KOPT-K1 (cell line): ENCODE results near the gene ARHGEF28.

Source experiments
- H3K27ac ChIP-seq: fragments of 200-600 bp; sonication (generic); 2 replicates; pipeline ENCODE4 v1.5.1; 2016; ENCODE audit warnings: antibody characterized with exemption, mild to moderate bottlenecking, low read depth, low read length; ENCODE audit not compliant: poor library complexity, severe bottlenecking
- H3K36me3 ChIP-seq: fragments of 200-600 bp; sonication (generic); 2 replicates; pipeline ENCODE4 v1.5.1; 2017; ENCODE audit warnings: antibody characterized with exemption, mild to moderate bottlenecking, low read length, moderate library complexity; ENCODE audit not compliant: insufficient read depth
- H3K9me3 ChIP-seq: fragments of 200-600 bp; sonication (generic); 2 replicates; pipeline ENCODE4 v1.5.1; 2017; ENCODE audit warnings: antibody characterized with exemption, low read length, mild to moderate bottlenecking; ENCODE audit not compliant: insufficient read depth, poor library complexity, severe bottlenecking

ARHGEF28 gene

GRCh38 chr5:73810429-73810828, 184.4 kb downstream of the ARHGEF28 start:
- no peak overlapping the region for H3K27ac ChIP-seq
- no peaks in the 10 kb centered on the region for H3K9me3 ChIP-seq
- no peaks in the 10 kb centered on the region for H3K36me3 ChIP-seq

GRCh38 chr5:73812457-73812856, 186.5 kb downstream of the ARHGEF28 start:
- Histone ChIP-seq H3K9me3 (no peaks in the 10 kb centered on the region), H3K27ac (no peak overlapping the region), H3K36me3 (no peaks in the 10 kb centered on the region)

GRCh38 chr5:73812962-73813588, 187.1 kb downstream of the ARHGEF28 start:
- Histone ChIP-seq H3K9me3 (no peaks in the 10 kb centered on the region), H3K36me3 (no peaks in the 10 kb centered on the region), H3K27ac (no peak overlapping the region)

GRCh38 chr5:73814233-73814846, 188.3 kb downstream of the ARHGEF28 start:
- Histone ChIP-seq H3K36me3 (no peaks in the 10 kb centered on the region), H3K9me3 (no peaks in the 10 kb centered on the region), H3K27ac (no peak overlapping the region)

DNA sequence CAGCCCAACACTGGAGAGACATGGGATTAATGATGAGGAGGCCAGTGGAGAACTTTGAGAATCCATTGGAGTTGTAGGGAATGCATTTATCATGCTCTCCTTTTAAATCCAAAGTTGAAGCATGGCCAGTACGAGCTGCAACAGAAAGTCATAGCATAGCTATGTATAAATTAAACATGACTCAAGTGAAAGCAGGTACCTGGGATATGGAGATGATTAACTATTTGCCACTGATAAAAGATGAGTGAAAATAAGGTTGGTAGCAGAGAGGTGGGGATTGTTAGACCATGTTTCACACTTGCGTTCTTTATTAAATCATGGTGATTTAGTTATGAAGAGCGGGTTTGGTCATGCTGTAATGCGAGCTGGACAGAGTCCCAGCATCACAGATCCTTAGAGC, 189.6 kb downstream of the ARHGEF28 start:
- Histone ChIP-seq H3K9me3 (no peaks in the 10 kb centered on the region), H3K36me3 (no peaks in the 10 kb centered on the region), H3K27ac (no peak overlapping the region)

DNA sequence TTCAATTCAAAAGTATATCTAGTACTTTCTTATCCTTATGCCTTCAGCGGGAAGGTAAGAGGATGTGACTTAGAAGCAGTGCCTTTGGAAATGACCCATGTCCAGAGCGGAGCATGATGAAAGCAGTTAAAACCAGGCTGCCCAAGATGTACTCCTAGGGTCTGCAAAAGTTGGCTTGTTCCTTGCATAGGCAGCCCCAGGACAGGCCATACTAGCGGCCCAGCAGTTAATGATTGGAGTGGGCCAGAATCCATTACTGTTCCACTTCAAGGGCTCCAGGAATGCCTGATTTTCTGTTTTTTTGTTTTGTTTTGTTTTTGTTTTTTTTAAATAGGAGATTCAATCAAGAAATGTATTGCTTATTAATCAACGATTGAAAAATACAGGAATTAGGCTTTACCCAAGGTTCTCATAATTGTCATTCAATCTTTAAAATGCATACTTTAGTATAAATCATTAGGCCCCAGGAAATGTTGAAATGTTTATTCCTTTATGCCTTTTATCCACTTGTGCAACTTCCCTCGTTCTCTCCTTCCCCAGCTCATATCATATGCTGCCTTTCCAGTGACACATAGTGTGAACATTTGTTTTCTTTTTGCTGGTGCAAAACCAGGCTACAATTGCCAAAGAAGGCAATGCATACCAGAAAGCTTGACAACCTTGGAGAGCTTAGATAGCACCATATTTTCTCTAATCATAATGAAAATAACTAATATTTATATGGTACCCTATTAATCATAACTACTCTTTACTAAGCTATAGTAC, 190.8 kb downstream of the ARHGEF28 start:
- no peak overlapping the region for H3K27ac ChIP-seq

DNA sequence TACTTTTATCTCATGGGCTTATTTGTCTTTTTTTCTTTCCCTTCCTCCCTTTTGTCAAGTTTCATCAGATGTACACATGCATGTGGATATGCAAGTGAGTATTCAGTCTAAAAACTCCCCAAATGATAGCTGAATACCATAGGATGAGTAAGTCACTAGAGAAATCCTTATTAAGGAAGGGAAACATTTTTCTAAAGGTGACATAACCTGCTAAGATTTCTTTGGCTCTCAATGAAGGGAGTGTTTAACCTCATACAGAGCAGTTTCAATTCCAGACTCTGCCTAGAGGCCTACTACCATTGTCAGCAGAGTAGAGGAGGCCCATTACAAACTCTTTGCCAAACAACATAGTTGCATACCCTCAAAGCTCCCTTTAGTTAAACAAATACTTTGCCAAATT, 192.4 kb downstream of the ARHGEF28 start:
- H3K36me3 ChIP-seq: no peaks in the 10 kb centered on the region
- no peak overlapping the region for H3K27ac ChIP-seq
- no peaks in the 10 kb centered on the region for H3K9me3 ChIP-seq

More for the DNA sequence above, 190.8 kb downstream of the ARHGEF28 start:
- Histone ChIP-seq H3K36me3 (no peaks in the 10 kb centered on the region), H3K9me3 (no peaks in the 10 kb centered on the region)

GRCh38 chr5:73820326-73820725, 194.3 kb downstream of the ARHGEF28 start:
- Histone ChIP-seq H3K27ac (no peak overlapping the region), H3K36me3 (no peaks in the 10 kb centered on the region), H3K9me3 (no peaks in the 10 kb centered on the region)

DNA sequence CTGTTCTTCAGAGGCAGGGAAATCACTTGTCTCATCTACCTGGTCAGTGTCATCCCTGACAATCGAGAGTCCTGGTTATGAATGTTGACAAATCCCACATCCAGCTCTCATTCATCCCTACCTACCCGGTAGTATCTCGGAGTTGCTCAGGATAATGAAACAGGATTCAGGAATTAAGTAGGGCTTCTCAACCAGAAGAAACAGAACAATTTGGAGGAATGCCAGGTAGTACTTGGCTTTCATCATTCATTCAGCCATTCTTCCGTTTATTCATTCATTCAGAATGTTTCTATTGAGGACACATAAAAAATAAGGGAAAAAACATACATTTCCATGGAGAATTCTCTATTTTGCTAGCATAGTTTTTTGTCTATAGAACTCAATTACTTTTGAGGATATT, 195.0 kb downstream of the ARHGEF28 start:
- H3K27ac ChIP-seq: no peak overlapping the region
- no peaks in the 10 kb centered on the region for H3K36me3 ChIP-seq
- H3K9me3 ChIP-seq: no peaks in the 10 kb centered on the region

DNA sequence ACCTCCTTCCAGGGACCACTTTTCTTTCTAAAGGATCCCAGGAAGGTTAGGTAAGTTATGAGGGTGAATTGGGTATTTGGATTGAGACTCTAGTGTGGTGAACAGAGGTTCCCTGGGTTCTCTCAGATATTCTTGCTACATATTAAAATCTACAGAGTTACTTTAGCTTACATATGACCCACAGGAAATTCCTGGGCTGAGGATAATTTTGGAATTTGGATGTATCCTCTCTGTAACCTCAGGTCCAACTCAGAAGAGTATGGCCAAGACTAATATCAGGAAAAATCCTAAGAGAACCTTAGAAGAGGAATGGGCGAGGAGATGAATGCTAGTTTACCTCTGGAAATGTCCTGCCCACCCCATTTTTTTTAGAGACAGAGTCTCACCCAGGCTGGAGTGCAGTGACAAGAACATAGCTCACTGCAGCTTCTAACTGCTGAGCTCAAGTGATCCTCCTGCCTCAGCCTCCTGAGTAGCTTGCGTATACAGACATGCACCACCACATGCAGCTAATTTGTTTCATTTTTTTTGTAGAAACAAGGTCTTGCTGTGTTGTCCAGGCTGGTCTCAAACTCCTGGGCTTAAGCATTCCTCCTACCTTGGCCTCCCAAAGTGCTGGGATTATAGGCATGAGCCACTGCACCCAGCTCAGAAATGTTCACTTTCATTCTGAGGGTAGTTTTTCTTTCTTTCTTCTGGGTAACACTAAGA, 196.4 kb downstream of the ARHGEF28 start:
- H3K9me3 ChIP-seq: no peaks in the 10 kb centered on the region
- no peaks in the 10 kb centered on the region for H3K36me3 ChIP-seq
- no peak overlapping the region for H3K27ac ChIP-seq

DNA sequence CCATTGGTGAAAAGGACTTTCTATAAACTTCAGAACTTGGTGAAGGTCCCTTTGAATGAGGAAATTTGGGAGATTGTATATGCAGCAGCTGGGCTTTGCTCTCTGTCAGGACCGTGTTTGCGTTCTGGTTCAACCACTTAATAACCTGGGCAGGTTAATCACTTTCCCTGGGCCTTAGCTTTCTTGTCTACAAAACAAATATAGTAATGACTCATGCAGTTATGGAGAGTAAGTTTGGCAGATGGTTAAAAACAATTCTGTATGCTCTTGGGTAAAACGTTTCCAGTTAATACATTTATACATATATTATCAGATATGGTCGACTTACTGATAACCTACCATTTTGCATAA, 197.0 kb downstream of the ARHGEF28 start:
- Histone ChIP-seq H3K36me3 (no peaks in the 10 kb centered on the region), H3K9me3 (no peaks in the 10 kb centered on the region), H3K27ac (no peak overlapping the region)

GRCh38 chr5:73823508-73823925, 197.5 kb downstream of the ARHGEF28 start:
- Histone ChIP-seq H3K27ac (no peak overlapping the region), H3K36me3 (no peaks in the 10 kb centered on the region), H3K9me3 (no peaks in the 10 kb centered on the region)

- no peaks in the 10 kb centered on the region for H3K36me3 ChIP-seq
- no peaks in the 10 kb centered on the region for H3K9me3 ChIP-seq
- H3K27ac ChIP-seq: no peak overlapping the region
Measured at GRCh38 chr5:73825199-73825598, 199.2 kb downstream of the ARHGEF28 start.

- Histone ChIP-seq H3K36me3 (no peaks in the 10 kb centered on the region), H3K27ac (no peak overlapping the region), H3K9me3 (no peaks in the 10 kb centered on the region)
Measured at GRCh38 chr5:73825736-73826135, 199.7 kb downstream of the ARHGEF28 start.
